IMR-90 (cell line): ENCODE measurements around the gene PNO1. TPM values are rescaled to one million over a fixed set of nuclear protein-coding genes. Genes with fewer than 3 reads are reported as not detected.

Source experiments
- ATAC-seq: fragments of 200-7000 bp; cut with Tn5 transposase; 2 replicates; pipeline ENCODE4 v1.9.1; 2020; ENCODE audit warnings: low read depth, mild to moderate bottlenecking, moderate library complexity
- BruUV-seq: library from RNA; stranded (reverse); fragments of 400-500 nt; replicated peaks from 2 replicates; lab custom pipeline; 2021; lab: Mats Ljungman, UMichigan
- CTCF ChIA-PET: fragments of 300-600 bp; formaldehyde crosslinking; extraction: SDS; loops from one replicate; lab custom pipeline; 2021; ENCODE audit warnings: antibody characterized with exemption; lab: Yijun Ruan, JAX
- POLR2A ChIA-PET: fragments of 300-600 bp; sonication (Branson Sonifier 250); formaldehyde crosslinking; loops from one replicate; lab custom pipeline; 2022; ENCODE audit warnings: antibody characterized with exemption; ENCODE audit not compliant: unreplicated experiment; lab: Charles Lee
- DNase-seq: peaks from one replicate; pipeline ENCODE4 v3.0.0; 2013
- H2AFZ ChIP-seq: replicated peaks from 2 replicates; pipeline ENCODE3; 2013; ENCODE audit warnings: low read length, mild to moderate bottlenecking; ENCODE audit not compliant: poor library complexity
- H2AK5ac ChIP-seq: 2 replicates; pipeline ENCODE4 v1.6.1; 2013; ENCODE audit warnings: low read depth, low read length, inconsistent platforms
- H2AK9ac ChIP-seq: replicated peaks from 2 replicates; pipeline ENCODE3; 2013; ENCODE audit warnings: mild to moderate bottlenecking, low read depth, low read length, moderate library complexity; ENCODE audit not compliant: poor library complexity
- H2BK120ac ChIP-seq: 2 replicates; pipeline ENCODE4 v1.6.1; 2013; ENCODE audit warnings: low read depth, low read length, inconsistent platforms
- H2BK15ac ChIP-seq: 3 replicates; pipeline ENCODE4 v1.6.1; 2013; ENCODE audit warnings: low read depth, low read length, inconsistent platforms
- H2BK20ac ChIP-seq: 2 replicates; pipeline ENCODE4 v1.6.1; 2013; ENCODE audit warnings: low read depth, mild to moderate bottlenecking, inconsistent platforms, low read length, moderate library complexity
- H2BK5ac ChIP-seq: 2 replicates; pipeline ENCODE4 v1.6.1; 2013; ENCODE audit warnings: mild to moderate bottlenecking, low read depth, low read length, inconsistent platforms; ENCODE audit not compliant: poor library complexity, severe bottlenecking
- H3K14ac ChIP-seq: replicated peaks from 2 replicates; pipeline ENCODE4 v1.6.1; 2013; ENCODE audit warnings: low read depth, low read length, inconsistent platforms
- H3K18ac ChIP-seq: 2 replicates; pipeline ENCODE4 v1.6.1; 2013; ENCODE audit warnings: low read depth, low read length, control low read depth
- H3K23ac ChIP-seq: 2 replicates; pipeline ENCODE4 v1.6.1; 2013; ENCODE audit warnings: low read depth, low read length, inconsistent platforms
- H3K27ac ChIP-seq: 2 replicates; pipeline ENCODE4 v1.5.1; 2013; ENCODE audit warnings: mild to moderate bottlenecking, control low read depth, low read length; ENCODE audit not compliant: insufficient read depth
- H3K27me3 ChIP-seq: 2 replicates; pipeline ENCODE4 v1.6.1; 2013; ENCODE audit warnings: low read length; ENCODE audit not compliant: control insufficient read depth, insufficient read depth
- H3K36me3 ChIP-seq: 2 replicates; pipeline ENCODE4 v1.6.1; 2013; ENCODE audit warnings: low read length, mixed read lengths; ENCODE audit not compliant: control insufficient read depth, insufficient read depth
- H3K4ac ChIP-seq: 2 replicates; pipeline ENCODE4 v1.6.1; 2013; ENCODE audit warnings: low read depth, low read length, inconsistent platforms
- H3K4me1 ChIP-seq: 2 replicates; pipeline ENCODE4 v1.6.1; 2013; ENCODE audit warnings: low read length, mixed read lengths; ENCODE audit not compliant: control insufficient read depth, insufficient read depth
- H3K4me2 ChIP-seq: 2 replicates; pipeline ENCODE4 v1.6.1; 2013; ENCODE audit warnings: low read depth, mild to moderate bottlenecking, control low read depth, low read length, moderate library complexity
- H3K4me3 ChIP-seq: 2 replicates; pipeline ENCODE4 v1.5.1; 2013; ENCODE audit warnings: low read depth, mild to moderate bottlenecking, control low read depth, low read length, moderate library complexity; ENCODE audit not compliant: insufficient read depth
- H3K56ac ChIP-seq: 2 replicates; pipeline ENCODE4 v1.6.1; 2013; ENCODE audit warnings: low read length, inconsistent platforms; ENCODE audit not compliant: insufficient read depth; ENCODE audit errors: extremely low read depth
- H3K79me1 ChIP-seq, 2 experiments: 2 replicates each; pipeline ENCODE4 v1.6.1; 2013; ENCODE audit warnings: low read length in 2 of 2, inconsistent platforms in 1 of 2, low read depth in 1 of 2
- H3K9ac ChIP-seq: 2 replicates; pipeline ENCODE4 v1.6.1; 2013; ENCODE audit warnings: low read depth, low read length, control low read depth
- H3K9me1 ChIP-seq: 2 replicates; pipeline ENCODE4 v1.6.1; 2013; ENCODE audit warnings: low read length, inconsistent platforms; ENCODE audit not compliant: insufficient read depth
- H3K9me3 ChIP-seq: 2 replicates; pipeline ENCODE4 v1.6.1; 2013; ENCODE audit warnings: low read length; ENCODE audit not compliant: control insufficient read depth, insufficient read depth
- H4K20me1 ChIP-seq: 2 replicates; pipeline ENCODE4 v1.6.1; 2013; ENCODE audit warnings: low read length, inconsistent platforms; ENCODE audit not compliant: insufficient read depth
- H4K5ac ChIP-seq: 2 replicates; pipeline ENCODE4 v1.6.1; 2013; ENCODE audit warnings: mild to moderate bottlenecking, low read depth, low read length, control low read depth
- H4K8ac ChIP-seq, 2 experiments: 2 replicates each; pipeline ENCODE4 v1.6.1; 2013; ENCODE audit warnings: low read depth in 2 of 2, low read length in 2 of 2, control low read depth in 1 of 2, inconsistent platforms in 1 of 2
- H4K91ac ChIP-seq: 2 replicates; pipeline ENCODE4 v1.6.1; 2013; ENCODE audit warnings: low read depth, low read length, inconsistent platforms; ENCODE audit not compliant: insufficient read depth
- CEBPB ChIP-seq: IDR thresholded peaks from 2 replicates; pipeline ENCODE4 v1.6.1; 2012; ENCODE audit warnings: low read depth, low read length, improper control_type of control experiment
- MXI1 ChIP-seq: IDR thresholded peaks from 2 replicates; pipeline ENCODE4 v1.6.1; 2012; ENCODE audit warnings: low read depth, mild to moderate bottlenecking, low read length, moderate library complexity, borderline replicate concordance
- POLR2A ChIP-seq: IDR thresholded peaks from 2 replicates; pipeline ENCODE4 v1.6.1; 2012; ENCODE audit warnings: mild to moderate bottlenecking, low read depth, low read length
- WGBS, 2 experiments: methylation state at CpG; one replicate each; pipeline versions ENCODE4 v1.1.5 to v1.1.7; 2013; ENCODE audit warnings: missing lambda C conversion rate in 2 of 2; ENCODE audit not compliant: insufficient read length in 1 of 2; ENCODE audit errors: extremely low coverage in 2 of 2; 5-methylcytosine and 5-hydroxymethylcytosine counted together
- dilution Hi-C: fragments of 300-500 bp; cut with HindIII; formaldehyde crosslinking; loops from one replicate; pipeline ENCODE4 v1.14.3; 2018; ENCODE audit warnings: low sequenced_read_pairs; ENCODE audit not compliant: unreplicated experiment
- in situ Hi-C: fragments of 300-500 bp; cut with MboI; formaldehyde crosslinking; loops from 3 replicates; pipeline ENCODE4 v1.14.3; 2019; ENCODE audit warnings: low sequenced_read_pairs, inconsistent platforms, mixed read lengths
- intact Hi-C: fragments of 100-400 bp; cut with micrococcal nuclease; formaldehyde crosslinking; loops from 2 replicates; pipeline ENCODE4 v1.10.0; 2022
- polyA plus RNA-seq, 3 experiments: library from polyadenylated mRNA; depleted of rRNA; stranded (reverse); fragments of >200 nt; gene quantifications; 2 replicates each; pipeline ENCODE4 v1.2.3, GENCODE V29; 2012; ENCODE audit warnings: low replicate concordance in 1 of 3
- total RNA-seq: library from RNA; depleted of rRNA; stranded (reverse); fragments of >200 nt; gene quantifications from 2 replicates; pipeline ENCODE4 v1.2.3, GENCODE V29; 2012

The PNO1 gene
- total and polyA plus RNA-seq, 2 of the 4 experiments (the other 2 are of a cell fraction): 12.8 to 14.7 TPM

GRCh38 chr2:68203587-68203986, 45.9 kb downstream of the PNO1 start:
- Histone ChIP-seq H2AK9ac (no peak overlapping the region), H2BK120ac (no peak overlapping the region), H3K4me1 (peaks cover 4% of the 10 kb centered on the region), H4K20me1 (peaks cover 50% of the 10 kb centered on the region), H3K79me1 (peaks cover 6 to 67% of the 10 kb centered on the region in 2 experiments; a peak in 3 of 4 replicates), H3K14ac (no peak overlapping the region), H3K4me3 (no peak overlapping the region), H3K23ac (no peak overlapping the region), H3K9me3 (no peaks in the 10 kb centered on the region), H3K18ac (no peak overlapping the region), H3K56ac (no peak overlapping the region), H3K36me3 (no peaks in the 10 kb centered on the region), H2AFZ (no peak overlapping the region), H2BK15ac (no peak overlapping the region), H3K4ac (no peak overlapping the region), H3K27me3 (no peaks in the 10 kb centered on the region), H2BK20ac (no peak overlapping the region), H2AK5ac (no peak overlapping the region), H3K9ac (no peak overlapping the region), H4K5ac (no peak overlapping the region), H4K91ac (no peak overlapping the region), H3K4me2 (peak overlapping the region; percentile 27; the same call in 1 of the 2 replicates), H2BK5ac (no peak overlapping the region), H3K9me1 (no peaks in the 10 kb centered on the region; the same call in 1 of the 2 replicates), H3K27ac (no peak overlapping the region), H4K8ac (no peak overlapping the region)
- intact Hi-C loops (loop anchor here (5.0 kb wide), 1 partner anchor 34 kb away; no protein-coding TSS in a partner anchor), in situ Hi-C loops (no loop called here), dilution Hi-C loops (no loop called here)
- POLR2A ChIA-PET: no interaction called here
- no peak for TF ChIP-seq POLR2A
- no peak for TF ChIP-seq CEBPB
- TF ChIP-seq MXI1: no peak
- ATAC-seq (no peak), DNase-seq (no peak)
- no TSS peak for BruUV-seq
- CTCF ChIA-PET: no interaction called here
- no CpG with 5 or more reads among the region's 3 CpGs for WGBS, 2 experiments
